HL-60 (cell line): ENCODE measurements around the gene BPIFA3.

Experiments used
- POLR2AphosphoS5 ChIP-seq: IDR thresholded peaks from 2 replicates; pipeline ENCODE4 v1.6.1; 2012; ENCODE audit warnings: low read depth
- TF ChIP-seq, protein P1 (sequence below): IDR thresholded peaks from one replicate; pipeline ENCODE4 v1.5.1; 2011; ENCODE audit warnings: low read length, control low read depth, inconsistent platforms; ENCODE audit not compliant: insufficient read depth

DNA sequence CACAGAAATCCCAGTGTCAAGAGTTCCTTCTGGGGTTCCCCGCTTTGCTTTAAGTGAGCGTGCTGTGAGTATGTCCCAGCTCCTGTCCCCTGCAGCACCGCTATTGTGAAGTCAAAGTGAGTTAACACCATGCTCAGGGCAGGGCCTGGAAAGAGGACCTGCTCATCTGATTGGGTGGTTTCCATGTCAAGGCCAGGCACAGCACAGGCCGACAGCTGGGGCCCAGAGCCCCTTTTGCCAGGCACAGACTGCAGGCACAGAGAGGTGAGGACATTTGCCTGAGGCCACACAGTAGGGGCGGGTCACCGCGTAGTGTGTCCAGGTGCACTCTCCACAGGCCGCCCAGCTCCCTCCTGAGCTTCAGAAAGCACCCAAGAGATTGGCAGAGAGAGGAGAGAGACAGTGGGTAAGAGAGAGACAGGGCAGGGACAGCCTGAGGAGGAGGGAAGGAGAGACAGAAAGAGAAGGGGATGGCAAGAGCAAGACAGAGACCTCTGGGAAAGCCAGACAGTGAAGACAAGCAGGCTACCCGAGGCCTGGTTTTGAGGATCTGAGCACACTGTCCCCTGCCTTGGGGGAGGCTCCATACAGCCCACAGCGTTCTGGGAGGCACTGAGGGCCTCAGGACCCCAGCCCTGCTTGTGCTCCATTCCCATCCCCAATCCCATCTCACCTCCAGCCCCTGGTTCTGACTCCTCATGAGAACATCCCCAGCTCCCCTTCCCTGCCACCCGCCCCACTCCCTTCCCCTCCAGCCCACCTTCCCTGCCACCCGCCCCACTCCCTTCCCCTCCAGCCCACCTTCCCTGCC, 59.4 kb downstream of the BPIFA3 start:
- TF ChIP-seq, protein P1, sequence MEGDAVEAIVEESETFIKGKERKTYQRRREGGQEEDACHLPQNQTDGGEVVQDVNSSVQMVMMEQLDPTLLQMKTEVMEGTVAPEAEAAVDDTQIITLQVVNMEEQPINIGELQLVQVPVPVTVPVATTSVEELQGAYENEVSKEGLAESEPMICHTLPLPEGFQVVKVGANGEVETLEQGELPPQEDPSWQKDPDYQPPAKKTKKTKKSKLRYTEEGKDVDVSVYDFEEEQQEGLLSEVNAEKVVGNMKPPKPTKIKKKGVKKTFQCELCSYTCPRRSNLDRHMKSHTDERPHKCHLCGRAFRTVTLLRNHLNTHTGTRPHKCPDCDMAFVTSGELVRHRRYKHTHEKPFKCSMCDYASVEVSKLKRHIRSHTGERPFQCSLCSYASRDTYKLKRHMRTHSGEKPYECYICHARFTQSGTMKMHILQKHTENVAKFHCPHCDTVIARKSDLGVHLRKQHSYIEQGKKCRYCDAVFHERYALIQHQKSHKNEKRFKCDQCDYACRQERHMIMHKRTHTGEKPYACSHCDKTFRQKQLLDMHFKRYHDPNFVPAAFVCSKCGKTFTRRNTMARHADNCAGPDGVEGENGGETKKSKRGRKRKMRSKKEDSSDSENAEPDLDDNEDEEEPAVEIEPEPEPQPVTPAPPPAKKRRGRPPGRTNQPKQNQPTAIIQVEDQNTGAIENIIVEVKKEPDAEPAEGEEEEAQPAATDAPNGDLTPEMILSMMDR: no peak
- no peak for TF ChIP-seq POLR2AphosphoS5
